Measurements from ENCODE around the gene VASP. TPM values are rescaled to one million over a fixed set of nuclear protein-coding genes. Genes with fewer than 3 reads are reported as not detected.
A peak's percentile ranks its signal among the peaks of the same experiment; 100 is the strongest.

Gene VASP
- total and polyA plus RNA-seq, 8 donors: 12.5 to 49.3 (median 29.3) TPM

- no peak for DNase-seq
- H3K27ac ChIP-seq: no peak overlapping the region
- H3K36me3 ChIP-seq: no peaks in the 10 kb centered on the region
- no peaks in the 10 kb centered on the region for H3K27me3 ChIP-seq
- peaks cover 0 to 4% (median 3%) of the 10 kb centered on the region in 3 donors for H3K4me1 ChIP-seq
- ATAC-seq: no peak
- no peak overlapping the region for H3K4me3 ChIP-seq
- H3K9me3 ChIP-seq: no peaks in the 10 kb centered on the region
- WGBS, 2 donors: 63 to 79% methylated on average over 4 of the region's 4 CpGs
- FAIRE-seq: no peak
- intact Hi-C loops (cut with DNase I): no loop called here
- TF ChIP-seq CTCF (IDR thresholded peaks at IDR 0.05): no peak
Measured at GRCh38 chr19:45463241-45463640, 44.0 kb upstream of the VASP start.

GRCh38 chr19:45464274-45464673 lies 43.0 kb upstream of the VASP start:
- FAIRE-seq (no peak), DNase-seq (no peak), ATAC-seq (no peak)
- Histone ChIP-seq H3K27me3 (no peaks in the 10 kb centered on the region), H3K9me3 (no peaks in the 10 kb centered on the region), H3K4me3 (no peak overlapping the region), H3K27ac (no peak overlapping the region), H3K4me1 (peaks cover 0 to 9% (median 7%) of the 10 kb centered on the region in 3 donors), H3K36me3 (no peaks in the 10 kb centered on the region)
- WGBS, 2 donors: 76 to 88% methylated on average over 2 of the region's 2 CpGs
- no peak for TF ChIP-seq CTCF (IDR thresholded peaks at IDR 0.05)
- intact Hi-C loops (cut with DNase I): no loop called here

GRCh38 chr19:45464852-45465441 lies 42.3 kb upstream of the VASP start:
- DNase-seq: no peak

GRCh38 chr19:45467115-45467455 lies 40.2 kb upstream of the VASP start:
- no peaks in the 10 kb centered on the region for H3K27me3 ChIP-seq
- H3K36me3 ChIP-seq: no peaks in the 10 kb centered on the region
- DNase-seq (no peak), ATAC-seq (no peak), FAIRE-seq (no peak)
- intact Hi-C loops (cut with DNase I): no loop called here
- peaks cover 0 to 13% (median 9%) of the 10 kb centered on the region in 3 donors for H3K4me1 ChIP-seq
- WGBS, 2 donors: 1 to 3% methylated on average over 11 of the region's 11 CpGs
- H3K9me3 ChIP-seq: no peaks in the 10 kb centered on the region
- TF ChIP-seq CTCF (IDR thresholded peaks at IDR 0.05): no peak
- peak overlapping the region in 3 of 4 donors; percentile 33 to 64 (median 54) for H3K4me3 ChIP-seq
- peak overlapping the region in 3 of 4 donors; percentile 89 to 96 (median 93) for H3K27ac ChIP-seq

More at GRCh38 chr19:45464852-45465441, 42.3 kb upstream of the VASP start:
- TF ChIP-seq CTCF (IDR thresholded peaks at IDR 0.05): no peak
- H3K36me3 ChIP-seq: no peaks in the 10 kb centered on the region
- FAIRE-seq: no peak
- no peaks in the 10 kb centered on the region for H3K27me3 ChIP-seq
- intact Hi-C loops (cut with DNase I): no loop called here
- no peak overlapping the region for H3K4me3 ChIP-seq
- no peak overlapping the region for H3K27ac ChIP-seq
- peaks cover 0 to 9% (median 9%) of the 10 kb centered on the region in 3 donors for H3K4me1 ChIP-seq
- no peaks in the 10 kb centered on the region for H3K9me3 ChIP-seq
- ATAC-seq: no peak
- 48 to 56% methylated on average over 8 of the region's 8 CpGs for WGBS, 2 donors

- peak; percentile 65 to 77 (median 72) for ATAC-seq
- 0 to 1% methylated on average over 46 to 56 of the region's 56 CpGs for WGBS, 2 donors
- no peaks in the 10 kb centered on the region for H3K27me3 ChIP-seq
- H3K4me3 ChIP-seq: peak within 1 kb of the TSS; percentile 33 to 64 (median 47)
- intact Hi-C loops (cut with DNase I): no loop called here
- FAIRE-seq: no peak
- H3K27ac ChIP-seq: peak within 1 kb of the TSS; percentile 89 to 96 (median 94)
- peaks cover 0 to 13% (median 9%) of the 10 kb centered on the region in 3 donors for H3K4me1 ChIP-seq
- H3K9me3 ChIP-seq: no peaks in the 10 kb centered on the region
- peak; percentile 93 to 99 (median 95) for DNase-seq
- H3K36me3 ChIP-seq: no peaks in the 10 kb centered on the region
- no peak for TF ChIP-seq CTCF (IDR thresholded peaks at IDR 0.05)
Measured at GRCh38 chr19:45467456-45468158, 39.7 kb upstream of the VASP start, which contains the start of gene FOSB. Gene FOSB (plus strand): TSS chr19:45467996. CDS start chr19:45468587, 591 bp downstream.

All from pancreas (tissue), 10 donors.